Muscle layer of colon (tissue), 2 donors: ENCODE results near the gene IL36RN.

ENCODE experiments used
- H3K27ac ChIP-seq: one replicate; pipeline ENCODE4 v1.7.0; 2013; ENCODE audit warnings: low read depth, mild to moderate bottlenecking, low read length, moderate library complexity
- H3K27me3 ChIP-seq, 2 donors: one replicate each; pipeline ENCODE4 v1.7.0; 2013; ENCODE audit warnings: low read length in 2 of 2, mild to moderate bottlenecking in 2 of 2; ENCODE audit not compliant: insufficient read depth in 2 of 2, control insufficient read depth in 1 of 2
- H3K36me3 ChIP-seq: one replicate; pipeline ENCODE4 v1.7.0; 2013; ENCODE audit warnings: mild to moderate bottlenecking, low read length; ENCODE audit not compliant: insufficient read depth
- H3K4me1 ChIP-seq: one replicate; pipeline ENCODE4 v1.7.0; 2013; ENCODE audit warnings: mild to moderate bottlenecking, low read length; ENCODE audit not compliant: insufficient read depth
- H3K4me3 ChIP-seq, 2 donors: one replicate each; pipeline ENCODE4 v1.7.0; 2013; ENCODE audit warnings: low read length in 2 of 2, low read depth in 1 of 2, mild to moderate bottlenecking in 1 of 2, moderate library complexity in 1 of 2
- H3K9ac ChIP-seq: one replicate; pipeline ENCODE4 v1.7.0; 2013; ENCODE audit warnings: low read length
- H3K9me3 ChIP-seq: one replicate; pipeline ENCODE4 v1.7.0; 2013; ENCODE audit warnings: mild to moderate bottlenecking, low read length
- donor health status: abdominal sarcoma.
- donor health status: Adenocarcinoma of cecum.

The IL36RN gene

GRCh38 chr2:113064281-113064680 lies 5.3 kb downstream of the IL36RN start:
- Histone ChIP-seq H3K4me3 (no peak overlapping the region), H3K36me3 (no peaks in the 10 kb centered on the region), H3K9me3 (no peaks in the 10 kb centered on the region), H3K9ac (no peak overlapping the region), H3K4me1 (no peaks in the 10 kb centered on the region), H3K27ac (no peak overlapping the region), H3K27me3 (no peaks in the 10 kb centered on the region)

- no peak overlapping the region for H3K4me3 ChIP-seq
- H3K27ac ChIP-seq = no peak overlapping the region
- no peaks in the 10 kb centered on the region for H3K9me3 ChIP-seq
- no peaks in the 10 kb centered on the region for H3K36me3 ChIP-seq
- H3K9ac ChIP-seq = no peak overlapping the region
- H3K27me3 ChIP-seq = no peaks in the 10 kb centered on the region
- H3K4me1 ChIP-seq = no peaks in the 10 kb centered on the region
Observed at GRCh38 chr2:113064898-113065297, 5.9 kb downstream of the IL36RN start.

GRCh38 chr2:113067681-113068080 lies 8.7 kb downstream of the IL36RN start, which contains the start of gene IL1F10:
TSS of gene IL1F10 (plus strand) at chr2:113067970. CDS start at chr2:113072739, 4,769 bp downstream.
- H3K9ac ChIP-seq = no peak within 1 kb of the TSS
- no peaks in the 10 kb centered on the region for H3K27me3 ChIP-seq
- no peak within 1 kb of the TSS for H3K27ac ChIP-seq
- no peak within 1 kb of the TSS for H3K4me3 ChIP-seq
- no peaks in the 10 kb centered on the region for H3K36me3 ChIP-seq
- no peaks in the 10 kb centered on the region for H3K4me1 ChIP-seq
- no peaks in the 10 kb centered on the region for H3K9me3 ChIP-seq

- Histone ChIP-seq H3K27ac (no peak overlapping the region), H3K27me3 (no peaks in the 10 kb centered on the region), H3K4me1 (no peaks in the 10 kb centered on the region), H3K36me3 (no peaks in the 10 kb centered on the region), H3K9ac (no peak overlapping the region), H3K9me3 (no peaks in the 10 kb centered on the region), H3K4me3 (no peak overlapping the region)
Observed at GRCh38 chr2:113068249-113068648, 9.3 kb downstream of the IL36RN start.

- H3K9me3 ChIP-seq = no peaks in the 10 kb centered on the region
- no peaks in the 10 kb centered on the region for H3K27me3 ChIP-seq
- no peaks in the 10 kb centered on the region for H3K36me3 ChIP-seq
- no peak overlapping the region for H3K27ac ChIP-seq
- no peak overlapping the region for H3K4me3 ChIP-seq
- no peaks in the 10 kb centered on the region for H3K4me1 ChIP-seq
- H3K9ac ChIP-seq = no peak overlapping the region
Observed at GRCh38 chr2:113068706-113069485, 9.9 kb downstream of the IL36RN start.

GRCh38 chr2:113069676-113070605 lies 10.9 kb downstream of the IL36RN start:
- Histone ChIP-seq H3K27ac (no peak overlapping the region), H3K9ac (no peak overlapping the region), H3K36me3 (no peaks in the 10 kb centered on the region), H3K27me3 (no peaks in the 10 kb centered on the region), H3K4me3 (no peak overlapping the region), H3K4me1 (no peaks in the 10 kb centered on the region), H3K9me3 (no peaks in the 10 kb centered on the region)

GRCh38 chr2:113070606-113070975 lies 11.6 kb downstream of the IL36RN start:
- no peak overlapping the region for H3K27ac ChIP-seq
- H3K9me3 ChIP-seq = no peaks in the 10 kb centered on the region
- no peaks in the 10 kb centered on the region for H3K27me3 ChIP-seq
- no peak overlapping the region for H3K4me3 ChIP-seq
- H3K36me3 ChIP-seq = no peaks in the 10 kb centered on the region
- H3K9ac ChIP-seq = no peak overlapping the region
- no peaks in the 10 kb centered on the region for H3K4me1 ChIP-seq

- no peak overlapping the region for H3K27ac ChIP-seq
- no peaks in the 10 kb centered on the region for H3K9me3 ChIP-seq
- H3K4me1 ChIP-seq = no peaks in the 10 kb centered on the region
- H3K4me3 ChIP-seq = no peak overlapping the region
- H3K27me3 ChIP-seq = no peaks in the 10 kb centered on the region
- no peaks in the 10 kb centered on the region for H3K36me3 ChIP-seq
- no peak overlapping the region for H3K9ac ChIP-seq
Observed at GRCh38 chr2:113072584-113072983, 13.6 kb downstream of the IL36RN start.

GRCh38 chr2:113073325-113073834 lies 14.4 kb downstream of the IL36RN start:
- no peak overlapping the region for H3K9ac ChIP-seq
- no peaks in the 10 kb centered on the region for H3K9me3 ChIP-seq
- no peaks in the 10 kb centered on the region for H3K36me3 ChIP-seq
- no peaks in the 10 kb centered on the region for H3K27me3 ChIP-seq
- H3K27ac ChIP-seq = no peak overlapping the region
- H3K4me1 ChIP-seq = no peaks in the 10 kb centered on the region
- H3K4me3 ChIP-seq = no peak overlapping the region

GRCh38 chr2:113075030-113075429 lies 16.0 kb downstream of the IL36RN start:
- no peaks in the 10 kb centered on the region for H3K27me3 ChIP-seq
- no peak overlapping the region for H3K27ac ChIP-seq
- H3K9ac ChIP-seq = no peak overlapping the region
- no peaks in the 10 kb centered on the region for H3K4me1 ChIP-seq
- H3K36me3 ChIP-seq = no peaks in the 10 kb centered on the region
- H3K4me3 ChIP-seq = no peak overlapping the region
- no peaks in the 10 kb centered on the region for H3K9me3 ChIP-seq

GRCh38 chr2:113075600-113075999 lies 16.6 kb downstream of the IL36RN start:
- Histone ChIP-seq H3K9ac (no peak overlapping the region), H3K9me3 (no peaks in the 10 kb centered on the region), H3K36me3 (no peaks in the 10 kb centered on the region), H3K27ac (no peak overlapping the region), H3K4me1 (no peaks in the 10 kb centered on the region), H3K27me3 (no peaks in the 10 kb centered on the region), H3K4me3 (no peak overlapping the region)
